ENCODE results near the gene SRC. TPM values are rescaled to one million over a fixed set of nuclear protein-coding genes. Genes with fewer than 3 reads are reported as not detected.

SRC gene
- polyA plus RNA-seq, 1 of the 3 experiments (the other 2 are of a cell fraction), result 23.8 TPM

DNA sequence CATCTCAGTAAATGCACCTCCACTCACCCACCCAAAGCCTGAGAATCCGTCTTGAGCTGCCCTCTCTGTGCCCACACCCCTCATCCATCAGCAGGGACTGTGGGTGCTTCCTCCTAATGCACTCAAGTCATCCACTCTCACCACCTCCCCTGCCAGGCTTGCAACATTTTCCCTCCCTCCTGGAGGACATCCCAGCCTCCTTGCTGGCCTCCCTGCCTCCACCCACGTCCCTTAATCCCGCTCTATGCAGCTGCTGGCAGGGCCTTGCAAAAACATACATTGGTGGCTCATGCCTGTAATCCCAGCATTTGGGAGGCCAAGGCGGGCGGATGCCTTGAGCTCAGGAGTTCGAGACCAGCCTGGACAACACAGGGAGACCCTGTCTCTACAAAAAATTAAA is 15.6 kb upstream of the SRC start:
- Histone ChIP-seq H3K9me2 (no peaks in the 10 kb centered on the region), H3K27me3 (ENCODE audit: insufficient read depth) (no peaks in the 10 kb centered on the region), H3F3A (replicated peaks; ENCODE audit: insufficient read depth) (no peaks in the 10 kb centered on the region), H3K9ac (no peak overlapping the region), H3K4me3 (ENCODE audit: low read depth in 2 of 2, low read length in 1 of 2) (no peak overlapping the region), H3K4me1 (ENCODE audit: control insufficient read depth in 1 of 2, insufficient read depth in 2 of 2, low read depth in 1 of 2, low read length in 1 of 2) (peaks cover 0 to 44% of the 10 kb centered on the region in 2 experiments; a peak in 2 of 4 replicates), H3K9me3 (no peaks in the 10 kb centered on the region), H3K27ac (ENCODE audit: low read depth in 2 of 2, low read length in 1 of 2) (peak overlapping the region in 1 of 2 experiments; percentile 13; a peak in 1 of 4 replicates), H3K79me2 (ENCODE audit: insufficient read depth) (no peaks in the 10 kb centered on the region), H4K20me1 (ENCODE audit: insufficient read depth) (no peaks in the 10 kb centered on the region), H3K36me3 (replicated peaks in 1 of 2; ENCODE audit: control insufficient read depth in 1 of 2, insufficient read depth in 2 of 2, low read length in 1 of 2) (no peaks in the 10 kb centered on the region), H2AFZ (ENCODE audit: low read depth) (no peak overlapping the region), H3K4me2 (no peak overlapping the region)
- WGBS (ENCODE audit: low lambda C conversion rate), result 97% methylated on average over 6 of the region's 6 CpGs
- CTCF ChIA-PET, result interaction anchor here (1.4 to 3.3 kb wide), 2 partner anchors 16 to 54 kb away, joined by 5 to 21 read pairs; no protein-coding TSS in a partner anchor
- no peak for DNase-seq
- TF ChIP-seq, protein P1, sequence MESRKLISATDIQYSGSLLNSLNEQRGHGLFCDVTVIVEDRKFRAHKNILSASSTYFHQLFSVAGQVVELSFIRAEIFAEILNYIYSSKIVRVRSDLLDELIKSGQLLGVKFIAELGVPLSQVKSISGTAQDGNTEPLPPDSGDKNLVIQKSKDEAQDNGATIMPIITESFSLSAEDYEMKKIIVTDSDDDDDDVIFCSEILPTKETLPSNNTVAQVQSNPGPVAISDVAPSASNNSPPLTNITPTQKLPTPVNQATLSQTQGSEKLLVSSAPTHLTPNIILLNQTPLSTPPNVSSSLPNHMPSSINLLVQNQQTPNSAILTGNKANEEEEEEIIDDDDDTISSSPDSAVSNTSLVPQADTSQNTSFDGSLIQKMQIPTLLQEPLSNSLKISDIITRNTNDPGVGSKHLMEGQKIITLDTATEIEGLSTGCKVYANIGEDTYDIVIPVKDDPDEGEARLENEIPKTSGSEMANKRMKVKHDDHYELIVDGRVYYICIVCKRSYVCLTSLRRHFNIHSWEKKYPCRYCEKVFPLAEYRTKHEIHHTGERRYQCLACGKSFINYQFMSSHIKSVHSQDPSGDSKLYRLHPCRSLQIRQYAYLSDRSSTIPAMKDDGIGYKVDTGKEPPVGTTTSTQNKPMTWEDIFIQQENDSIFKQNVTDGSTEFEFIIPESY (IDR thresholded peaks at IDR 0.05; ENCODE audit: borderline replicate concordance, low read depth), result no peak
- no peak for TF ChIP-seq YY1 (IDR thresholded peaks at IDR 0.05; ENCODE audit: low read depth)
- no peak for TF ChIP-seq GATA2 (CRISPR knock-in tag; IDR thresholded peaks at IDR 0.05)
- TF ChIP-seq, protein P2, sequence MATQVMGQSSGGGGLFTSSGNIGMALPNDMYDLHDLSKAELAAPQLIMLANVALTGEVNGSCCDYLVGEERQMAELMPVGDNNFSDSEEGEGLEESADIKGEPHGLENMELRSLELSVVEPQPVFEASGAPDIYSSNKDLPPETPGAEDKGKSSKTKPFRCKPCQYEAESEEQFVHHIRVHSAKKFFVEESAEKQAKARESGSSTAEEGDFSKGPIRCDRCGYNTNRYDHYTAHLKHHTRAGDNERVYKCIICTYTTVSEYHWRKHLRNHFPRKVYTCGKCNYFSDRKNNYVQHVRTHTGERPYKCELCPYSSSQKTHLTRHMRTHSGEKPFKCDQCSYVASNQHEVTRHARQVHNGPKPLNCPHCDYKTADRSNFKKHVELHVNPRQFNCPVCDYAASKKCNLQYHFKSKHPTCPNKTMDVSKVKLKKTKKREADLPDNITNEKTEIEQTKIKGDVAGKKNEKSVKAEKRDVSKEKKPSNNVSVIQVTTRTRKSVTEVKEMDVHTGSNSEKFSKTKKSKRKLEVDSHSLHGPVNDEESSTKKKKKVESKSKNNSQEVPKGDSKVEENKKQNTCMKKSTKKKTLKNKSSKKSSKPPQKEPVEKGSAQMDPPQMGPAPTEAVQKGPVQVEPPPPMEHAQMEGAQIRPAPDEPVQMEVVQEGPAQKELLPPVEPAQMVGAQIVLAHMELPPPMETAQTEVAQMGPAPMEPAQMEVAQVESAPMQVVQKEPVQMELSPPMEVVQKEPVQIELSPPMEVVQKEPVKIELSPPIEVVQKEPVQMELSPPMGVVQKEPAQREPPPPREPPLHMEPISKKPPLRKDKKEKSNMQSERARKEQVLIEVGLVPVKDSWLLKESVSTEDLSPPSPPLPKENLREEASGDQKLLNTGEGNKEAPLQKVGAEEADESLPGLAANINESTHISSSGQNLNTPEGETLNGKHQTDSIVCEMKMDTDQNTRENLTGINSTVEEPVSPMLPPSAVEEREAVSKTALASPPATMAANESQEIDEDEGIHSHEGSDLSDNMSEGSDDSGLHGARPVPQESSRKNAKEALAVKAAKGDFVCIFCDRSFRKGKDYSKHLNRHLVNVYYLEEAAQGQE (IDR thresholded peaks at IDR 0.05; ENCODE audit: low read depth, low read length), result no peak
- TF ChIP-seq FOXM1 (IDR thresholded peaks at IDR 0.05; ENCODE audit: low read depth), result no peak
- TF ChIP-seq SMC3 (IDR thresholded peaks at IDR 0.05; ENCODE audit: low read depth, low read length), result no peak
- TF ChIP-seq GABPA (IDR thresholded peaks at IDR 0.05; ENCODE audit: low read depth), result no peak
- TF ChIP-seq NFIC (IDR thresholded peaks at IDR 0.05; ENCODE audit: borderline replicate concordance), result no peak
- no peak for TF ChIP-seq EP300 (IDR thresholded peaks at IDR 0.05; ENCODE audit: borderline replicate concordance in 1 of 2, low read depth in 1 of 2, low read length in 1 of 2)
- no peak for TF ChIP-seq JUND (IDR thresholded peaks at IDR 0.05)
- TF ChIP-seq SIN3A (IDR thresholded peaks at IDR 0.05; ENCODE audit: borderline replicate concordance, low read depth, low read length), result no peak
- TF ChIP-seq NRF1 (IDR thresholded peaks at IDR 0.05; ENCODE audit: low read depth, low read length), result no peak
- no peak for TF ChIP-seq IRF3 (IDR thresholded peaks at IDR 0.05; ENCODE audit: low read depth, low read length)
- TF ChIP-seq USF1 (IDR thresholded peaks at IDR 0.05; ENCODE audit: borderline replicate concordance, low read depth), result no peak
- TF ChIP-seq, protein P3, sequence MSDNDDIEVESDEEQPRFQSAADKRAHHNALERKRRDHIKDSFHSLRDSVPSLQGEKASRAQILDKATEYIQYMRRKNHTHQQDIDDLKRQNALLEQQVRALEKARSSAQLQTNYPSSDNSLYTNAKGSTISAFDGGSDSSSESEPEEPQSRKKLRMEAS (IDR thresholded peaks at IDR 0.05; ENCODE audit: low read depth), result no peak
- TF ChIP-seq, protein P4, sequence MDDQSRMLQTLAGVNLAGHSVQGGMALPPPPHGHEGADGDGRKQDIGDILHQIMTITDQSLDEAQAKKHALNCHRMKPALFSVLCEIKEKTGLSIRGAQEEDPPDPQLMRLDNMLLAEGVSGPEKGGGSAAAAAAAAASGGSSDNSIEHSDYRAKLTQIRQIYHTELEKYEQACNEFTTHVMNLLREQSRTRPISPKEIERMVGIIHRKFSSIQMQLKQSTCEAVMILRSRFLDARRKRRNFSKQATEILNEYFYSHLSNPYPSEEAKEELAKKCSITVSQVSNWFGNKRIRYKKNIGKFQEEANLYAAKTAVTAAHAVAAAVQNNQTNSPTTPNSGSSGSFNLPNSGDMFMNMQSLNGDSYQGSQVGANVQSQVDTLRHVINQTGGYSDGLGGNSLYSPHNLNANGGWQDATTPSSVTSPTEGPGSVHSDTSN (IDR thresholded peaks at IDR 0.05), result no peak
- TF ChIP-seq, protein P5, sequence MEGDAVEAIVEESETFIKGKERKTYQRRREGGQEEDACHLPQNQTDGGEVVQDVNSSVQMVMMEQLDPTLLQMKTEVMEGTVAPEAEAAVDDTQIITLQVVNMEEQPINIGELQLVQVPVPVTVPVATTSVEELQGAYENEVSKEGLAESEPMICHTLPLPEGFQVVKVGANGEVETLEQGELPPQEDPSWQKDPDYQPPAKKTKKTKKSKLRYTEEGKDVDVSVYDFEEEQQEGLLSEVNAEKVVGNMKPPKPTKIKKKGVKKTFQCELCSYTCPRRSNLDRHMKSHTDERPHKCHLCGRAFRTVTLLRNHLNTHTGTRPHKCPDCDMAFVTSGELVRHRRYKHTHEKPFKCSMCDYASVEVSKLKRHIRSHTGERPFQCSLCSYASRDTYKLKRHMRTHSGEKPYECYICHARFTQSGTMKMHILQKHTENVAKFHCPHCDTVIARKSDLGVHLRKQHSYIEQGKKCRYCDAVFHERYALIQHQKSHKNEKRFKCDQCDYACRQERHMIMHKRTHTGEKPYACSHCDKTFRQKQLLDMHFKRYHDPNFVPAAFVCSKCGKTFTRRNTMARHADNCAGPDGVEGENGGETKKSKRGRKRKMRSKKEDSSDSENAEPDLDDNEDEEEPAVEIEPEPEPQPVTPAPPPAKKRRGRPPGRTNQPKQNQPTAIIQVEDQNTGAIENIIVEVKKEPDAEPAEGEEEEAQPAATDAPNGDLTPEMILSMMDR (IDR thresholded peaks at IDR 0.05), result no peak
- TF ChIP-seq RFX5 (IDR thresholded peaks at IDR 0.05; ENCODE audit: low read length), result no peak
- no peak for TF ChIP-seq RAD21 (IDR thresholded peaks at IDR 0.05; ENCODE audit: low read length)
- no peak for TF ChIP-seq RCOR1 (IDR thresholded peaks at IDR 0.05; ENCODE audit: low read length)
- POLR2A ChIA-PET, result no interaction called here

All from SK-N-SH (cell line).